Activated CD8-positive, alpha-beta memory T cell treated with anti-CD3 and anti-CD28 coated beads, Interleukin-2, amount 50 U/mL, for 4 hours (primary cell): ENCODE results near the gene SC5D.

Experiments
- DNase-seq: peaks from one replicate; pipeline ENCODE4 v3.0.0-alpha.2; 2020

Gene SC5D

DNA sequence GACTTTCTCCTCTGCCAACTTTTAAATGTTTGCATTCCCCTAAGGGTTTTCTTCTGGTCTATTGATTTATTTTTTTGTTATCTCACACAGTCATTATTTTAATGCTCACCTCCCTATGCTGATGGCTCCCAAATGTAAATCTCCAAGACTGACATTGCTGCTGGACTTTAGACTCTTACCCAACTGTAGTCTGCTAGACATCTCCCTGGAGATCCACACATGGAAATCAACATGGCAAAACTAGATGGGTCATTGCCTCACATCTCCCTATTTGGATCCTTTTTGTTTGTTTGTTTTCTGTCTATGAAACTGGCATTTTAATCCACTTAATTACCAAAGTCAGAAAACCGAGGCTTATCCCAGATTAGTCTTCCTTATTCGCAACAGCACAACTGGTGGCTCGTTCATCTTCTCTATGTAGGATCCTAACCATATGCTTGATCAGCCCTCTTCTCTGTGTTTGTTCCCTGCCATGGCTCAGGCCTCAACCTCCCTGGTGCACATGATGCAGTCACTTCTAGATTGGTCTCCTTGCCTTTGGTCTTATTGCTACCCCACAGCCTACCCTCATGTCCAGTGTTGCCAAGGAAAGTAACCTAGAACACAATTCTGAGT is 37.3 kb downstream of the SC5D start:
- DNase-seq = no peak

DNA sequence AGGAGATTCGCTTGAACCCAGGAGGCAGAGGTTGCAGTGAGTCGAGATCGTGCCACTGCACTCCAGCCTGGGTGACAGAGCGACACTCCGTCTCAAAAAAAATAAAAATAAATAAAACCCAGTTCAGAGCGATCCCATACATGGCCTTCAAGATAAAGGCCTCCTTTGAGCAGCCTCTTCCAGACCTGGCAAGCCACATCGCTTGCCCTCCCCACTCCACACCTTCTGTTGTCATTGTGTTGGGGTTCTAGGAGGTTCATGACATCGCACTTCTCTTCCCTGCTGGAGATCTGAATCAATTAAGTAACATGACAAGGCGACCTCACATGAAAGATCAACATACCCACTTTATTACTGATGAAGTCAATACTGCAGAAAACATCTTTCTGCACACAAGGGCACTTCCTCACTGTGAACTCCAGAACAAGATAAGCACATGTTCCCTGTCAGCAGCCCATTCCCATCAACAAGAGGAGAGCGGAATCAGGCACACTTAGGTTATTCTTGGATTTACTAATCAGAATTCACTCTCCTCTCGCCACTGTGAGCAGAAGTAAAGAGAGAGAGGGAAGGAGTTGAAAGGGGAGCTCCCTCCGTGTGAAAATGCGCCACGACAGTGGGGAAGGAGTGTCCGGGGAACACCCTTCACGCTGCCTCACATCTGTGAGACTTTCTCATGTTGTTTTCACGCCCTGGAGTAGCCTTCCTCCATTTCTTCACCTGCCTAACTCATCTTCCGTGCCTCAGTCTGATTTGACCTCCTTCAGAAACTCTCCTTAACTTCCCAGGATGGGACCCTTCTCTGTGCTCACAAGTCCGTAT is 38.3 kb downstream of the SC5D start:
- no peak for DNase-seq

DNA sequence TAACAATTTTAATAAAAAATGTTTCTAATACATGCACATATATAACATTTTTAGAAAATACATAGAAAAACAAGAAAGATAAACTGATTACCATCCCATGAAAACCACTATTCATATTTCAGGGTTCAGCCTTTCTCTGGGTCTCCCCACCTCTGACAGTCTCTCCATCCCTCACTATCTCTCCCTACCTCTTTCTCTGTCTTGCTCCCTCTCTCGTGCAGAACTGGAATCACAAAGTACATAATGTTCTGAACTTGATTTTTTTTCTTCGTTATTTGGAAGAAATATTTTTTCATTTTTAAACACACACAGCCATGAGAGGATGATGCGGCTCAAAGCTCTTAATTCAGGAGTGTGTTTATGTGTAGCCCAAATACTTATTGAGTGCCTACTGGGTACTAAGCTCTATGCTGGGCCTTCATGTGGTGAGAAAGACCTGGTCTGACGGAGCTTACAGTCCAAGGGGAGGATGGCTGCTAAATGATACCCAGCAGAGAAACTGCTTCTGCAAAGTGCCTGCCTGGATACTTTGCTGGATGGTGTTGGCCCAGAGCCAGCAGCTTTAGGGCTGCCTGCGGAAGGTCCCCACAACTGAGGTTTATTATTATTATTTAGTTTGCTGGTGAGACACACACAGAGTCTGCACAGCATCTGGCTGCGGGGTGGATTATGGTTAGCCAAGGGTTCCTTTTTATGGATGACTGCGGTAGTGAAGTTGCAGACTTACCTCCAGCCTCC is 42.6 kb downstream of the SC5D start:
- DNase-seq = no peak

DNA sequence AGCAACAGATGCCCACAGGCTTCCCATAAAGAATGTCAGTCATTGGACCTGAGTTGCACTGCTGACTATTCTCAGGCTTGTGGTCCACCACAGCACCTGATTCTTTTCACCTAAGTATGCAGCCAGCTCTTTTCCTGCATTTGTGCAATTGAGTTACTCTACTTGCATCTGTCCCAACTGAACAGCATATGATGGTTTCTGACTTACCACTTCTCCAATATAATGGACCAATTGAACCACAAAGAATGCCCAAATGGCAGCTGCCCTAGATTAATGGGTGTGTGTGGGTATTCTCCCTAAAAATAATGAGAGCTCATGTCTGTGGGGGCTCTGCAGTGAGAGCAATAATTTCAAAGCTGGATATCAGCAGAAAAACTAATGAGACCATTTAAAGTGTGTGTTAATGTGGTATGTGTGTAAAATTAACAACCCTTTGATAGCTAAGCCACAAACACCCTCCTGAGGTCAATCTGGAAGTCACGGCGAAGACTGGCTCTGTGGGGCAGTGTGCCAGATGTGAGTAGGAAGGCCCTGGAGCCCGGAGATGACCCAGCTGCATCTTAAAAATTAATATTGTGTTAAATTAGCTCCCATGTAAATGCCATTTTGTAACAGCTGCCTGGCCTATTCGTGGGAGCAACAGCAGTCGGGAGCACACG is 43.8 kb downstream of the SC5D start:
- no peak for DNase-seq

DNA sequence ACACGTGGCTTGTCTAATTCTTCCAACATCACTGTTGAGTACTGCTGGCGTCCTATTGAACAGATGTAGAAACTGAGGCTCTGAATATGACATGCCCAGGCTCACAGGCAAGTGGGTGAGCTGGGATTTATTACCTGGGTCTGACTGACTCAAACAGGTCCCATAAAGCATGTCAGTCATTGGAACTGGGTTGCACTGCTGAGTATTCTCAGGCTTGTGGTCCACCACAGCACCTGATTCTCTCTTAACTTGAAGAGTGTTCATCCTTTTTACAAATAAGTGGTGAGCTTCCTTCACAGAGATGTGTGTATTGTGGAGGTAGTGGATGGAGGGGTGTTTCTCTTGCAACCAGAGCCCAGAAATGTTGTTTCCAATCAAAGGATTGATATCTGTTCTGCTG is 44.5 kb downstream of the SC5D start:
- no peak for DNase-seq

DNA sequence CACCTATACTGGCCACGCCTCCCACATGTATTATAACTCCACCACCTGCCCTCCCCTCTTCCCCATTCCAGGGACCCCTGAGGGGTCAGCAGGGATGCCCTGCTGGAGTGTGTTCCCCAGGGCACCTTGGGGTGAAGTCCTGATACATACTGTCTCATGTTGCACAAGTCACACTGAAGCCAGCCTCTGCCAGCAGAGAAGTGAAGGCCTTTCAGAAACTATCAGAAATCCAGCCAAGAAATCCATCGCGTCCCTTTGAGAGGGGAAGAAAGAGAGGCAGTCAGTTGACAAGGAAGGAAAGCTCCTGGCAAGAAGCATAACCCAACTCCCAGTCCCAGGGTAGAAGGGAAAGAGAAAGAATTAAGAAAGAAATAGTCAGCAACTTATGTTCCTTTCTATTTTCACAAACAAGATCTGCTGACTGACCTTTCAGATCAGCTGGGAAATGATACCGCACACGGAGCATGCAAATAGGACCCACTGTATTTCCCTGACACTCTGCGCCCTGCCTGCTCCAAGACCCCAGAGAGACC is 45.2 kb downstream of the SC5D start:
- DNase-seq = no peak

DNA sequence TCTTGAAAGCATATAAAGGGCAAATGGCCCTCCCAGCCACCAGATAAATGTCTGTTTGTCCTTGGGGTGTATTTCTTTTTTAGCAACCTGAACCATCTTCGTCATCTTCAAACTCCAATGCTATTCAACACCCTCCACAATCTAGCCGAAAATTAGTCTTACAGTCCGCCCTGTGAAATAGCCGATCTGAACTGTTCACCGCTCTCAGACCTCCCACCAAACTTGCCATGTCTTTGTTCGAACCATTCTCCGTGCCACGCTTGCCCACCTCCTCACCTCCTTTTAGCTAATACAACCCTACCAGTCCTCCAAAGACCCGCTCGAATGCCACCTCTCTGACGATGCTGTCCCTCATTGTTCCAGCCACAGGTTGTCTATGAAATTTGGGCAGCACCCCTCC is 46.0 kb downstream of the SC5D start:
- DNase-seq = no peak

DNA sequence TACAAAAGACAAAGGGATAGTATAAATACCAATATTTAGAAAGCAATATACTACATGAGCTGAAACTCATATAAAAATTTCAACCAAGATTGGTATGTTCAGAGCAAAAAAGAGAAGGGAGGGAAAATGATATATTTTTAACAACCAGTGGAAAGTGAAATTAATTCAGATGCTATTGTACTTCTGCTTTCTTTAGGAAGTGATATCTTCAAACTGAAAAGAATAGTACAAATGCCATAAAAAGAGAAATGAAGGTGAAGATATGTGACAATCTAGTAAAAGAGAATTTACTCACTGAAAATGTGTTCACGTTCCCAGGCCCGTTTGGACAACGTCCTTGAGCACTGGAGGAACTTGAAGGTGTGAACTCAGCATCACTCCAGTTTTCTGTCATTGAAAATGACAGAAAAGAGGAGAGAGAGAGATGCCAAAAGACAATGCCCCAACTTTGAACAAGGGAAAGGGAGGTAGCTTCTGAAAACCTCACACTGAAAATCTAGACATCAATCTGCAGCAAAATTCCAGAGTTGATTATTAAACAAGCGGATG is 47.5 kb downstream of the SC5D start:
- DNase-seq = no peak

DNA sequence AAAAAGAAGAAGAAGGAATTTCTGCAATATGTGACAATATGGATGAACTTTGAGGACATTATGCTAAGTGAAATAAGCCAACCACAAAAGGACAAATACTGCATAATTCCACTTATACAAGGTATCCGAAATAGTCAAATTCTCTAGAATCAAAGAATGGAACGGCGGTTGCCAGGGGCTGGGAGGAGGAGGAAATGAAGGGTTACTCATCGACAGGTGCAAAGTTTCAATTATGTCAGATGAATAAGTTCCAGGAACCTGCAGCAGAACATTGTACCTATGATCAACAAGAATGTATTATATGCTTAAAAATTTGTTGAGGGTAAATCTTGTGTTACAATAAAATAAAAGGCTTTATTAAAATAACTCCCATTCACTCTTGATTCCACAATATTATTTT is 49.0 kb downstream of the SC5D start:
- DNase-seq = no peak

DNA sequence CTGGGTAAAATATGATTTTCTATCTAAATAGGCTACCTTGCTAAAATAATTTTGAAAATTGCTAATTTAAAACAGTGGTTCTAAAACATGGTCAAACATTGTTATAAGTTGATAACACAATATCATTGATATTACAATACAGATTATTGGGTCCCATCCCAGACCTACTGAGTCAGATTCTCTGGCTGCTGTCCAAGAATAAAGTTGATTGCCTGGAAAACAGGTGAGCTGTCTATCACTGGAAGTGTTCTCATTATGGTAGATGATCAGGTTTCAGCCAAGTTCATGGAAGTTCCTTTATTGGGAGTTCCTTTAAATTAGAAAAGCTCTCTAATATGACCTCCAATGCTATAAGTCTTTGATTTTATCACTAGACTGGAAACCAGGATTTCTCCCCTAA is 52.3 kb downstream of the SC5D start:
- DNase-seq = no peak

DNA sequence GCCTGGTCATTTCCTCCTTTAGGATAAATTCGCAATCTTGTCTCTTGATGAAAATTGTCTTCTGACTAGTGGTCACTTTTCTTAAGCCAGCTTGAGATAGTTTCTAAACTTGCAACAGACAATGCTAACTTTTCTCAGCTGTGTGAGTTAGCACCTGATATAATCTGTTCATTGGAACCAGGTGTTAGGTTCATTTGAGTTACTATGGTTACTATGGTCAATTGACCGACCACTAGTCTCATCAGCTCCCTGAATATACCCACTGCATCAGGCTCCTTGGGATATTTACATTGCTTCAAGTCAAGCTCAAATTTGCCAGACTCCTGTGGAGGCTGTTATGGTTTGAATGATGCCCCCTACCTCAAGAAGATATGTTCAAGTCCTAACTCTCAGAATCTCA is 54.5 kb downstream of the SC5D start:
- no peak for DNase-seq

DNA sequence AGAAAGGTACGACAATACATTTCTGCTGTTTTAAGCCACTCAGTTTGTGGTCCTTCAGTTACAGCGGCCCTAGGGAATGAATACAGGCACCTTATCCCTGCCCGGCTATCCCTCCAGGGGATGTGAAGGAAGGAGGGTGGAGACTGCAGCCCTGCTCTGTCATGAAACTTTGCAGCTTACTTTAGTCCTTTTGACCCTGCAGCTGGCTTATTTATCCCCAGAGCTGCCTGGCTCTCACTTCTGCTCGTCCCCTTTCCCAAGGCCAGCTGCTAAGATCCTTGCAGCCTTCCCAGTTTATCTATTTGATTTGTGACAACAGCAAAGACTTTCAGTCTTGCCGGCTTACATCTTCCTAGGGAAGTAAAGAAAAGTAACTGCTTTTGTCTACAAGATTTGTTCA is 55.2 kb downstream of the SC5D start:
- no peak for DNase-seq

DNA sequence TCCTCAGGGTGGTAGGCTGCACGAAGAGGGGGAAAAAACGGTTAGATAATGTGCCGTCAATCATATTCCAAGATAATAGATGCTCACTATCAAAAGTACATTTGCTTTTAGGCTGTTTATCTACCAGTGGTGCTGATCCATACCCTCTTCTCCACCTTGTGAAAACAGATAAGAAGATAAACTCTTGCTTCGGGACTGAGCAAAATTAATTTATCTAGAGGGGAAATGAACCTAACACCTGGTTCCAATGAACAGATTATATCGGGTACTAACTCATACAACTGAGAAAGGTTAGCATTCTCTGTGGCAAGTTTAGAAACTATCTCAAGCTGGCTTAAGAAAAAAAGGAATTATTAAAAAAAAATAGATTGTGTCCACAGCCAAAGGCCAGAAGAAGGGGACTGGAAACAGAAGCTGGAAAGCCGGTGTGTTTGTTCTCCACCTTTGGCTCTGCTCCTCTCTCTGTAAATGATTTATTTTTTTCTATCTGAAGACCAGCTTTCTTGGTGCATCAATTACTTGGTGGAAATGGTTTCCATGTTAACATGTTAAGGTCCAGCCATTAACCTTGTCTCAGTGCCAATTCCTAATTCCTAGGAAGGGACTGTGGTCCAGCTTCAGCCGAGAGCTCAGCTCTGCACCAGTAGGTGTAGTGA is 55.8 kb downstream of the SC5D start:
- DNase-seq = no peak

DNA sequence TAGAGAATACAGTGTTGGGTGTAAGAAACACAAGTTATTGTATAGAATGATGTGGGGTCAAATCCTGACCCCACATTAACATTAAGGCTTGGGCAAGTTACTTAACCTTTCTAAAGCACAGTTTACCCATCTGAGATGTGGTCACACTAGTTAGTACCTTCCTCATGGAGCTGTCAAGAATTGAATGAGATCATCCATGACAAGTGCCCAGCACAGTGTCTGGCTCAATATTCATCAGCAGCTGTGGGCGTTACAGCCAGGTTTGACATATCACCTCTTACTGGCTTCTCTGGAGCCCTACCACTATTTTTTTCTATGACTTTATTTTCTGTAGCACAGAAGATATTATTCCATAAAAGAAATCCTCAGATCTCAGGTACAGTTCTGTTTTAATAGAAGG is 57.2 kb downstream of the SC5D start:
- DNase-seq = no peak

DNA sequence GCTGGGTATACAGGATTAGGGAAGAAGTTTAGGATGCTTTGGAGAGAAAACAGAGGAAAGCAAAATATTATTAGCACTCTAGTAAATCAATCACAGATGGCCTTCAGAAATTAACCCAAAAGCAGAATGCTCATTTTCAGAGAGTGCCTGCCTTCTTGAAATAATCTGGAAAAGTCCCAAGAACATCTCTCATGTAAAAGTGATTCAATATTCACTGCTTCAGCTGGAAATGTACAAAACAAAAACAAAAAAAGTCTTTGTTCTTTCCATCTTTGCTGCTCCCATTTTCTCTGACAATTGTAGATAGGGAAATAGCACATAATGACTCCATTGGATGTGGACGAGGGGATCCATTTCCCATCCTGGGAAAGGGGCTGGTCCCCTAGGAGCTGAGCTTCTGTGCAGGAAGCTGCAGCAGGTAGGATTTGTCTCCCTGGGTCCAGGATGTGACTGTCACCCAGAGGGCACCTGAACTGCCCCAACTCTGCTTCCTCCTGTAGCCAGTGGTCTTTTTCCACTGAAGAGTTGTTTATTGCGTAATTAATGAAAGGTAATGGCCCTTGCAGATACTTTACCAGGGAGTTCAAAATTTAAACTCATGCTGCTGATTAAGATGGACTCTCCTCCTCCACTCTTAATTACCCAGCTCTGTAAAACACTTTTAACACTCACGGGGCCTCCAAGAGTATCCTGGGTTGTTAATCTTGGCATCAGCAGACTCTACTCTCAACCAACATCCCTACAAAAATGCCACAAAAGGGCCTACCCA is 57.9 kb downstream of the SC5D start:
- no peak for DNase-seq

DNA sequence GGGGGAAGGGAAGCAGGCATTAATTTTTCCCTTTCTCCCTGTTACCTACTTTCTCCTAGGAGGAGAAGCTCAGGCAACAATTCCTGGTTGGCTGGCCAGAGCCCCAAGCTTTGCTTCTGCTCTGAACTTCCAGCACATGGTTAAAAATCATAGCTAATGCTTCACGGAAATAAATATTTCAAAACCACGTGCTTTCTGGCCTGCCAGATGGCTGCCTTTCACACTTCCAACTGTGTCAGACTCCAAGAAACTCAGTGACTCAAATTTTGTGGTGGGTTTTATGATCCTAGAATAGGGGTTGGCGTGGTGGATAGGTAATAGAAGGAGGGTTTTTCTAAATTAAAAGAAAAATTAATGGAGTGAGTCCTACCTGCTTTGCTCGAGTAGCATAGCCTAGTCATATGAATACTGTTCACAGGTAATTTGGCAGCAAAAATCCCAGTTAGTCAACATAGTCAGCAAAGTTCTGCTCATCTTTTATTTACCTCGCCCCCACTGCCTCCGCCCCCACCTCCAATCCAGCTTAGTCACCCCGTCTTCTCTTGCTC is 58.6 kb downstream of the SC5D start:
- DNase-seq = no peak

DNA sequence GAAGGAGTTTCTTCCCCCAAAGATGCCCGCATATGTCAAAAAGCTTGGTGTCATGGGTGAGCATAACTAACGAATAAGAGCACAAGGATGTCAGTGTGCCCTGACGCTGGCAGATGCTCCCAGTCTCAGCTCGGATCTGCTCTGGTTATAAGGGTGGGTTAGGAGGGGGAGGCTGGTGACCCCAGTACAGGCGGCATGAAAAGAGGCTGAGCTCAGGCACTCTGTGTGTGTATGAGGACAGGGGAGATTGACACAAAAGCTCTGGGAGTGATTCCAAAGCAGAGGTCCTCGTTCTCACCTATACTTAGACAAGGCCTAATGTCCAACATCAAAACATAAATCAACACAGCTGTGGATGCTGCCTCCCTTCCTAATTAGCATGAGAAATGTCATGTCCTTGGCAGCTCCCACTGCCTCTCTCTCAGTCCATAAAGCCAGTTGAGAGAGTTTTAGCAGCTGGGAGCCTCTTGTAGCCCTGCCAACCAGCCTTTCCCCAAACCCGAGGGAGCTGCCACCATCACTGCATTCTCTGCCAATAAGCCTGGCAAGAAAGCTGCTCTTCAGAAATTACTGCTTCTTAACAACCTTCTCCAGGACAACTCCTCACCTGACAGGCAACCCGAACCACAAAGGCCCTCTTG is 59.8 kb downstream of the SC5D start:
- DNase-seq = no peak

DNA sequence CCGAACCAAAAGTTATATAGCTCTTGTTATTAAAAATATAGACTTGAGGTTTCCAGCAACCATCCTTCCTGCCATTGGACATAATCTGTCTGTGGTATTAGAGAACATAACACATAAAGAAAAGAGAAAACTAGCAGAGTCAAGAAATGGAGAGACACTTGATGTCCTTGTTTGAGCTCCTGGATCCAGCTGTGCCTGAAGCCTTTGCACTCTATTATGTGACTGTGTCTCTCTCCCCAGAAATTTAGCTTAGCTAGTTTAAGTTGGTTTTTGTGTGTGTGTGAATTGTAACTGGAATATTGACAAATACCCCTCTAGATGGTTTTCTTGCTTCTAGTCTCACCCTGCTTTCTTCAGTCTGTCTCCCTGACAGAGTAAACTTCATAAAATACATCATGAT is 61.6 kb downstream of the SC5D start:
- no peak for DNase-seq

DNA sequence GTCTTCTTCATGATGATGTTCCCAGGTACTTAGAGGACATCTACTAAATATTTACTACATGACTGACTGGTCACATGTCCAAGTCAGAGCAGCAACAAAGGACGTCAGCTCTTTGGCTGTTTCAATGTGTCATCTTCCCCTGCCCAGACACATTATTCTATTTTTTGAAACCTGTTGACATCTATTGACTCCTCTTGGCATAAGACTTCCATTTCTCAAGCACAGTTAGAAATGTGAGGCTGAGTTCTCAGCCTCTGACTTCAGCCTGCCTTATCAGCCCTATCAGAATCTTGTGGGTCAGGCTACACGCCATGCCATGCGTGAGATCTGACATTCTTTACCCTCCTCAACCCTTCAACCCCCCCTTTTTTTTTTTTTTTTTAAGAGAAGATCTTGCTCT is 63.8 kb downstream of the SC5D start:
- no peak for DNase-seq
